ENCODE measurements around the gene CADM2. TPM values are rescaled to one million over a fixed set of nuclear protein-coding genes. Genes with fewer than 3 reads are reported as not detected.

CADM2 gene
- total RNA-seq, 2 donors from 2014 or later = 0.28 to 0.57 TPM

- DNase-seq (ENCODE audit: low spot score) = no peak
- intact Hi-C loops (cut with DNase I) = no loop called here
These were observed 418.3 kb downstream of the CADM2 start for GRCh38 chr3:85377115-85377514.

GRCh38 chr3:85384372-85384771 lies 425.6 kb downstream of the CADM2 start:
- intact Hi-C loops (cut with DNase I) = no loop called here
- DNase-seq (ENCODE audit: low spot score) = no peak

GRCh38 chr3:85387913-85388505 lies 429.2 kb downstream of the CADM2 start:
- intact Hi-C loops (cut with DNase I) = no loop called here

GRCh38 chr3:85394424-85394823 lies 435.6 kb downstream of the CADM2 start:
- intact Hi-C loops (cut with DNase I) = no loop called here
- DNase-seq (ENCODE audit: low spot score) = no peak

More at GRCh38 chr3:85387913-85388505, 429.2 kb downstream of the CADM2 start:
- DNase-seq (ENCODE audit: low spot score) = no peak

GRCh38 chr3:85397434-85397833 lies 438.6 kb downstream of the CADM2 start:
- intact Hi-C loops (cut with DNase I) = no loop called here
- no peak for DNase-seq (ENCODE audit: low spot score)

- DNase-seq (ENCODE audit: low spot score) = no peak
- intact Hi-C loops (cut with DNase I) = no loop called here
These were observed 467.3 kb downstream of the CADM2 start for GRCh38 chr3:85426121-85426520.

- DNase-seq (ENCODE audit: low spot score) = no peak
- intact Hi-C loops (cut with DNase I) = no loop called here
These were observed 468.7 kb downstream of the CADM2 start for GRCh38 chr3:85427467-85427866.

GRCh38 chr3:85432081-85432480 lies 473.3 kb downstream of the CADM2 start:
- no peak for DNase-seq (ENCODE audit: low spot score)
- intact Hi-C loops (cut with DNase I) = no loop called here

GRCh38 chr3:85433319-85433718 lies 474.5 kb downstream of the CADM2 start:
- intact Hi-C loops (cut with DNase I) = no loop called here
- no peak for DNase-seq (ENCODE audit: low spot score)

GRCh38 chr3:85455561-85456200 lies 496.9 kb downstream of the CADM2 start:
- intact Hi-C loops (cut with DNase I) = no loop called here
- no peak for DNase-seq (ENCODE audit: low spot score)

- intact Hi-C loops (cut with DNase I) = no loop called here
These were observed 515.5 kb downstream of the CADM2 start for GRCh38 chr3:85474241-85474640.

GRCh38 chr3:85475346-85475745 lies 516.6 kb downstream of the CADM2 start:
- intact Hi-C loops (cut with DNase I) = no loop called here

More at GRCh38 chr3:85474241-85474640, 515.5 kb downstream of the CADM2 start:
- DNase-seq (ENCODE audit: low spot score) = no peak

GRCh38 chr3:85476891-85477495 lies 518.2 kb downstream of the CADM2 start:
- intact Hi-C loops (cut with DNase I) = no loop called here
- no peak for DNase-seq (ENCODE audit: low spot score)

More at GRCh38 chr3:85475346-85475745, 516.6 kb downstream of the CADM2 start:
- DNase-seq (ENCODE audit: low spot score) = no peak

GRCh38 chr3:85481411-85482212 lies 522.8 kb downstream of the CADM2 start:
- intact Hi-C loops (cut with DNase I) = no loop called here
- no peak for DNase-seq (ENCODE audit: low spot score)

GRCh38 chr3:85482213-85482490 lies 523.4 kb downstream of the CADM2 start:
- intact Hi-C loops (cut with DNase I) = no loop called here
- no peak for DNase-seq (ENCODE audit: low spot score)

- intact Hi-C loops (cut with DNase I) = no loop called here
These were observed 525.2 kb downstream of the CADM2 start for GRCh38 chr3:85483986-85484385.

GRCh38 chr3:85487375-85487774 lies 528.6 kb downstream of the CADM2 start:
- intact Hi-C loops (cut with DNase I) = no loop called here
- no peak for DNase-seq (ENCODE audit: low spot score)

More at GRCh38 chr3:85483986-85484385, 525.2 kb downstream of the CADM2 start:
- DNase-seq (ENCODE audit: low spot score) = no peak

GRCh38 chr3:85495602-85496001 lies 536.8 kb downstream of the CADM2 start:
- no peak for DNase-seq (ENCODE audit: low spot score)
- intact Hi-C loops (cut with DNase I) = no loop called here

GRCh38 chr3:85498177-85498576 lies 539.4 kb downstream of the CADM2 start:
- intact Hi-C loops (cut with DNase I) = no loop called here

GRCh38 chr3:85502148-85502875 lies 543.5 kb downstream of the CADM2 start:
- no peak for DNase-seq (ENCODE audit: low spot score)
- intact Hi-C loops (cut with DNase I) = no loop called here

More at GRCh38 chr3:85498177-85498576, 539.4 kb downstream of the CADM2 start:
- no peak for DNase-seq (ENCODE audit: low spot score)

Data from posterior vena cava (tissue), 2 donors.